RWPE2 (cell line): ENCODE measurements around the gene AFAP1L1.

Experiments used
- ATAC-seq: fragments of 200-7000 bp; cut with Tn5 transposase; 3 replicates; pipeline ENCODE4 v1.9.1; 2021; ENCODE audit warnings: low read depth
- DNase-seq: peaks from one replicate; pipeline ENCODE4 v3.0.0-alpha.2; 2020; ENCODE audit warnings: low spot score
- H3K27ac ChIP-seq: fragments of 450-650 bp; 2 replicates; pipeline ENCODE4 v1.5.1; 2017; ENCODE audit warnings: mild to moderate bottlenecking; ENCODE audit not compliant: poor library complexity, severe bottlenecking
- H3K27me3 ChIP-seq: fragments of 250-450 bp; sonication (Bioruptor Pico); 2 replicates; pipeline ENCODE4 v1.5.1; 2021; ENCODE audit warnings: mild to moderate bottlenecking, moderate library complexity; ENCODE audit not compliant: insufficient read depth, poor library complexity, severe bottlenecking
- H3K36me3 ChIP-seq: fragments of 250-450 bp; sonication (Bioruptor Pico); 2 replicates; pipeline ENCODE4 v1.5.1; 2020; ENCODE audit warnings: low read depth, mild to moderate bottlenecking, moderate library complexity
- H3K4me1 ChIP-seq: fragments of 250-450 bp; sonication (Bioruptor Pico); 2 replicates; pipeline ENCODE4 v1.5.1; 2021; ENCODE audit warnings: mild to moderate bottlenecking, moderate library complexity; ENCODE audit not compliant: insufficient read depth, poor library complexity, severe bottlenecking
- H3K4me3 ChIP-seq: fragments of 250-450 bp; sonication (Bioruptor Pico); 2 replicates; pipeline ENCODE4 v1.5.1; 2021; ENCODE audit warnings: mild to moderate bottlenecking, moderate library complexity; ENCODE audit not compliant: severe bottlenecking
- H3K9me3 ChIP-seq: fragments of 250-450 bp; sonication (Bioruptor Pico); 2 replicates; pipeline ENCODE4 v1.5.1; 2021; ENCODE audit warnings: mild to moderate bottlenecking, moderate library complexity; ENCODE audit not compliant: severe bottlenecking
- TF ChIP-seq, protein P1 (sequence below): fragments of 450-650 bp; IDR thresholded peaks from one replicate; pipeline ENCODE4 v1.5.1; 2017; ENCODE audit warnings: mild to moderate bottlenecking, moderate library complexity; ENCODE audit not compliant: poor library complexity, severe bottlenecking

Gene AFAP1L1

GRCh38 chr5:149381986-149382338 lies 110.3 kb downstream of the AFAP1L1 start:
- H3K4me3 ChIP-seq = no peak overlapping the region
- no peaks in the 10 kb centered on the region for H3K27me3 ChIP-seq
- ATAC-seq = peak; percentile 90
- H3K9me3 ChIP-seq = no peaks in the 10 kb centered on the region
- H3K4me1 ChIP-seq = no peaks in the 10 kb centered on the region
- TF ChIP-seq, protein P1, sequence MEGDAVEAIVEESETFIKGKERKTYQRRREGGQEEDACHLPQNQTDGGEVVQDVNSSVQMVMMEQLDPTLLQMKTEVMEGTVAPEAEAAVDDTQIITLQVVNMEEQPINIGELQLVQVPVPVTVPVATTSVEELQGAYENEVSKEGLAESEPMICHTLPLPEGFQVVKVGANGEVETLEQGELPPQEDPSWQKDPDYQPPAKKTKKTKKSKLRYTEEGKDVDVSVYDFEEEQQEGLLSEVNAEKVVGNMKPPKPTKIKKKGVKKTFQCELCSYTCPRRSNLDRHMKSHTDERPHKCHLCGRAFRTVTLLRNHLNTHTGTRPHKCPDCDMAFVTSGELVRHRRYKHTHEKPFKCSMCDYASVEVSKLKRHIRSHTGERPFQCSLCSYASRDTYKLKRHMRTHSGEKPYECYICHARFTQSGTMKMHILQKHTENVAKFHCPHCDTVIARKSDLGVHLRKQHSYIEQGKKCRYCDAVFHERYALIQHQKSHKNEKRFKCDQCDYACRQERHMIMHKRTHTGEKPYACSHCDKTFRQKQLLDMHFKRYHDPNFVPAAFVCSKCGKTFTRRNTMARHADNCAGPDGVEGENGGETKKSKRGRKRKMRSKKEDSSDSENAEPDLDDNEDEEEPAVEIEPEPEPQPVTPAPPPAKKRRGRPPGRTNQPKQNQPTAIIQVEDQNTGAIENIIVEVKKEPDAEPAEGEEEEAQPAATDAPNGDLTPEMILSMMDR = peak; percentile 98
- H3K27ac ChIP-seq = no peak overlapping the region
- no peaks in the 10 kb centered on the region for H3K36me3 ChIP-seq
- DNase-seq = no peak

DNA sequence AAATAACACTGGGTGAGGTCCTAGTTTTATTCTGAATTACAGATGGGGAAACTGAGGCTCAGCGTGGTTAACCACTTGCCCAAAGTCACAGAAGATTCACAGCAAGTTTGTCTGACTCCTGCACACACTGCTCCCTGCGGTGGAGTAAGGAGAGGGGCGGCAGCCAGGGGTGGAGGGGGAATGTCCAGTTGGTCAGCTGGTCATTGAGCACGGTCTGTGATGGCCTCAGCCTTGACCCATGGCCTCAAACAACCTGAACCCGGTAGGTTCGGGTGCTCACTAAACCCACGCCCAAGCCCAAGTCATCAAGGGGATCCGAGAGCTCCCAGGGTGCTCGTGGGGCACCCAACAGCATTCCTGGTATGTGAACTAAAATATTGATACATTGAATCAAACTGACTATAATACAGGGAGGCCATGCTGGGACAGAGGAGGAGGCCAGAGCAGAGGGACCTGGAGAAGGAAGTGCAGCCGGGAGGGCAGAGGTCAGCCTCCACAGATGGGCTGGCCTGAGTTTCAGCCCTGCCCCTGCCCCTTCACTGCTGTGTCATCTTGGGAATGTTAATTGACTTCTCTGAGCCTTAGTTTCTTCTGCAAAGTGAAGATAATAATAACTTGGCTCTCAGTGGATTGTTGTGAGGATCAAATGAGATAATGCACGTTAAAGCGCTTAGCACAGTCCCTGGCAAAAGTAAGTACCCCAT lies 111.0 kb downstream of the AFAP1L1 start:
- Histone ChIP-seq H3K36me3 (no peaks in the 10 kb centered on the region), H3K4me1 (no peaks in the 10 kb centered on the region), H3K9me3 (no peaks in the 10 kb centered on the region), H3K4me3 (no peak overlapping the region), H3K27ac (no peak overlapping the region), H3K27me3 (no peaks in the 10 kb centered on the region)
- DNase-seq = no peak
- ATAC-seq = no peak
- TF ChIP-seq, protein P1 = no peak

GRCh38 chr5:149383399-149383798 lies 111.7 kb downstream of the AFAP1L1 start:
- ATAC-seq = no peak

DNA sequence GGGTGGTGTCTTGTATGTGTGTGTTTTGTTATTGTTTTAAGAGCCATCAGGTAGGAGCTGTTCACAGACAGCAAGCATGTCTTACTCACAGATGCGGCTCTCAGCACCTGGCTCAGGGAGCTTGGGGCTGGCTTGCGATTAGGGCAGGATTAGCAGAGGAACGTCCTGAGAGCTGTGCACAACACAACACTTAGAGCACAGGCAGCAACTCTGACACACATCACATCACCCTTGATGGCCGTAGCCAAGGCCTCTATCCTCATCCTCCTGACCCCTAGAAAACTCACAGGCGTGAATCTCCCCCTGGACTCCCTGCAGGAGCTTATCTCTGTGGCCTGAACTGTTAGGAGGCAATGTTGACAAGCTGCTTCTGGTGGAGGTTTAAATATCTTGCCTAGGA lies 114.5 kb downstream of the AFAP1L1 start:
- H3K4me1 ChIP-seq = no peaks in the 10 kb centered on the region

More at GRCh38 chr5:149383399-149383798, 111.7 kb downstream of the AFAP1L1 start:
- Histone ChIP-seq H3K27ac (no peak overlapping the region), H3K27me3 (no peaks in the 10 kb centered on the region), H3K9me3 (no peaks in the 10 kb centered on the region), H3K4me3 (no peak overlapping the region), H3K36me3 (no peaks in the 10 kb centered on the region), H3K4me1 (no peaks in the 10 kb centered on the region)
- TF ChIP-seq, protein P1 = no peak
- no peak for DNase-seq

More for the DNA sequence above, 114.5 kb downstream of the AFAP1L1 start:
- H3K27ac ChIP-seq = no peak overlapping the region
- no peaks in the 10 kb centered on the region for H3K36me3 ChIP-seq
- no peak overlapping the region for H3K4me3 ChIP-seq
- TF ChIP-seq, protein P1 = no peak
- ATAC-seq (no peak), DNase-seq (no peak)
- no peaks in the 10 kb centered on the region for H3K27me3 ChIP-seq
- H3K9me3 ChIP-seq = no peaks in the 10 kb centered on the region
